ENCODE measurements around the gene FYB2. TPM values are rescaled to one million over a fixed set of nuclear protein-coding genes. Genes with fewer than 3 reads are reported as not detected.

FYB2 gene
- polyA plus RNA-seq, 1 donor (not counting 4 experiments of a cell fraction or from before 2014, with no cell fraction given): not detected

DNA sequence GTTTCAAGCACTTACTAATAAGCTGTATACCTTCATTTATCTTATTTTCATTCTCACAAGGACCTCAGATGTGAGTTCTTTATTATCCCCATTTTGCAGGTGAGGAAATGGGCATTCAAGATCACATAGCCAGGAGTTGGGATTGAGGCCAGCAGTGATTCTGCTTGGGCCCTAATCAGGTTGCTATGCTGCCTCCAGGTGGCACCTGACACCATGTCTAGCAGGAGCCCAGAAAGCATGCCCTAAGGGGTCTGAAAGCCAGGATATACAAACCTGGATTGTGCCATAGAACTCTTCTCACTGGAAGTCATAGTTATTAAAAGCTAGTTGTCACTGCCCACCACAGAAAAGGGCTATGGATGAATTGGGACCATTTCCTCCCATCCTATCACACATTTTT is 61.1 kb downstream of the FYB2 start:
- Histone ChIP-seq H3K9me3 (ENCODE audit: control insufficient read depth, low read depth, low read length) (no peaks in the 10 kb centered on the region), H3K27me3 (ENCODE audit: control insufficient read depth, extremely low read depth, insufficient read depth, low read length) (no peaks in the 10 kb centered on the region), H3K9ac (ENCODE audit: control insufficient read depth, extremely low read depth, insufficient read depth, low read length) (no peak overlapping the region), H3K36me3 (ENCODE audit: control insufficient read depth in 2 of 2, extremely low read depth in 1 of 2, insufficient read depth in 2 of 2, low read length in 2 of 2) (no peaks in the 10 kb centered on the region), H3K4me2 (ENCODE audit: control insufficient read depth, extremely low read depth, insufficient read depth, low read depth, low read length) (no peak overlapping the region), H2AFZ (ENCODE audit: control insufficient read depth, low read length) (no peak overlapping the region), H4K20me1 (ENCODE audit: control insufficient read depth, extremely low read depth, insufficient read depth, low read length) (no peaks in the 10 kb centered on the region), H3K4me1 (ENCODE audit: control insufficient read depth, extremely low read depth, insufficient read depth, low read length) (no peaks in the 10 kb centered on the region), H3K4me3 (ENCODE audit: control insufficient read depth in 2 of 3, extremely low read depth in 1 of 3, insufficient read depth in 2 of 3, low read depth in 1 of 3, low read length in 3 of 3) (no peak overlapping the region), H3K27ac (ENCODE audit: control insufficient read depth, insufficient read depth, low read length) (no peak overlapping the region), H3K9me1 (ENCODE audit: control insufficient read depth, extremely low read depth, insufficient read depth, low read length) (no peaks in the 10 kb centered on the region), H3K79me2 (ENCODE audit: control insufficient read depth, insufficient read depth, low read length) (no peaks in the 10 kb centered on the region)
- TF ChIP-seq CTCF (optimal IDR thresholded peaks at IDR 0.05 in 1 of 3, IDR thresholded peaks at IDR 0.05 in 1 of 3, conservative IDR thresholded peaks at IDR 0.05 in 1 of 3; ENCODE audit: extremely low read depth in 1 of 3, insufficient read depth in 2 of 3, low read length in 3 of 3) (peak; percentile 24 to 70 (median 41)), EZH2 (IDR thresholded peaks at IDR 0.05; ENCODE audit: low read length) (no peak)
- no peak for DNase-seq (ENCODE audit: low read depth, low spot score)
- dilution Hi-C loops (cut with MboI; ENCODE audit: extremely low pct_ligation_motif_present, low sequenced_read_pairs): no loop called here
- FAIRE-seq: peak; percentile 36

DNA sequence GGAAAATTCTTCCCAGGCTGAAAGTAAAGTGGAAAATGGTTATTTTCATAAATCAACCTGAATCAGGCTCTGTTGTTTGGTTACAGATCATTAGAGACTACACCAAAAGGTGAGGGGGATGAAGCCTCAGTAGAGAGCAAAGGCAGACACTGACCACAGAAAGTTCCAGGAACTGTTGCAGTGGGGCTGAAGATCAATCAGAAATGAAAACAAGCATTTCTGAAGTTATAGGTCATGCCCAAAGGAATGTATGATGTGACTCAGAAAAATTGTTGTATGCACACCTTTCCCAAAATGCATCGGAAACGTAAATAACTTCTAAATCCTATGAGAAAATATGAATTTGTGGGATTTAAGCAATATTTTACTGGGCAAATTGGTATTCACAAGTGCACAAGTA is 63.3 kb downstream of the FYB2 start:
- H3K36me3 ChIP-seq (ENCODE audit: control insufficient read depth in 2 of 2, extremely low read depth in 1 of 2, insufficient read depth in 2 of 2, low read length in 2 of 2): no peaks in the 10 kb centered on the region
- H3K9me1 ChIP-seq (ENCODE audit: control insufficient read depth, extremely low read depth, insufficient read depth, low read length): no peaks in the 10 kb centered on the region
- no peak overlapping the region for H3K27ac ChIP-seq (ENCODE audit: control insufficient read depth, insufficient read depth, low read length)
- DNase-seq (ENCODE audit: low read depth, low spot score) (no peak), FAIRE-seq (no peak)
- H4K20me1 ChIP-seq (ENCODE audit: control insufficient read depth, extremely low read depth, insufficient read depth, low read length): no peaks in the 10 kb centered on the region
- peaks cover 3% of the 10 kb centered on the region for H3K27me3 ChIP-seq (ENCODE audit: control insufficient read depth, extremely low read depth, insufficient read depth, low read length)
- no peak overlapping the region for H3K4me2 ChIP-seq (ENCODE audit: control insufficient read depth, extremely low read depth, insufficient read depth, low read depth, low read length)
- TF ChIP-seq CTCF (optimal IDR thresholded peaks at IDR 0.05 in 1 of 3, IDR thresholded peaks at IDR 0.05 in 1 of 3, conservative IDR thresholded peaks at IDR 0.05 in 1 of 3; ENCODE audit: extremely low read depth in 1 of 3, insufficient read depth in 2 of 3, low read length in 3 of 3) (no peak), EZH2 (IDR thresholded peaks at IDR 0.05; ENCODE audit: low read length) (no peak)
- H3K9ac ChIP-seq (ENCODE audit: control insufficient read depth, extremely low read depth, insufficient read depth, low read length): no peak overlapping the region
- no peaks in the 10 kb centered on the region for H3K4me1 ChIP-seq (ENCODE audit: control insufficient read depth, extremely low read depth, insufficient read depth, low read length)
- dilution Hi-C loops (cut with MboI; ENCODE audit: extremely low pct_ligation_motif_present, low sequenced_read_pairs): no loop called here
- H3K9me3 ChIP-seq (ENCODE audit: control insufficient read depth, low read depth, low read length): no peaks in the 10 kb centered on the region
- no peaks in the 10 kb centered on the region for H3K79me2 ChIP-seq (ENCODE audit: control insufficient read depth, insufficient read depth, low read length)
- no peak overlapping the region for H3K4me3 ChIP-seq (ENCODE audit: control insufficient read depth in 2 of 3, extremely low read depth in 1 of 3, insufficient read depth in 2 of 3, low read depth in 1 of 3, low read length in 3 of 3)
- no peak overlapping the region for H2AFZ ChIP-seq (ENCODE audit: control insufficient read depth, low read length)
